ENCODE measurements around the gene SPATA3.

SPATA3 gene

GRCh38 chr2:230951396-230951795, 44.5 kb upstream of the SPATA3 start:
- DNase-seq (ENCODE audit: low read depth) = no peak
- TF ChIP-seq CTCF (IDR thresholded peaks at IDR 0.05; ENCODE audit: insufficient read depth, low read depth, low read length, missing control alignments) = no peak
- H3K4me3 ChIP-seq (ENCODE audit: low read length) = no peak overlapping the region

GRCh38 chr2:230952226-230952956, 43.5 kb upstream of the SPATA3 start:
- no peak for TF ChIP-seq CTCF (IDR thresholded peaks at IDR 0.05; ENCODE audit: insufficient read depth, low read depth, low read length, missing control alignments)

GRCh38 chr2:230953845-230954244, 42.1 kb upstream of the SPATA3 start:
- no peak for DNase-seq (ENCODE audit: low read depth)
- H3K4me3 ChIP-seq (ENCODE audit: low read length) = no peak overlapping the region
- no peak for TF ChIP-seq CTCF (IDR thresholded peaks at IDR 0.05; ENCODE audit: insufficient read depth, low read depth, low read length, missing control alignments)

More at GRCh38 chr2:230952226-230952956, 43.5 kb upstream of the SPATA3 start:
- DNase-seq (ENCODE audit: low read depth) = no peak
- H3K4me3 ChIP-seq (ENCODE audit: low read length) = no peak overlapping the region

- H3K4me3 ChIP-seq (ENCODE audit: low read length) = no peak overlapping the region
- TF ChIP-seq CTCF (IDR thresholded peaks at IDR 0.05; ENCODE audit: insufficient read depth, low read depth, low read length, missing control alignments) = no peak
- DNase-seq (ENCODE audit: low read depth) = no peak
Observed at GRCh38 chr2:230954746-230955145, 41.2 kb upstream of the SPATA3 start.

DNA sequence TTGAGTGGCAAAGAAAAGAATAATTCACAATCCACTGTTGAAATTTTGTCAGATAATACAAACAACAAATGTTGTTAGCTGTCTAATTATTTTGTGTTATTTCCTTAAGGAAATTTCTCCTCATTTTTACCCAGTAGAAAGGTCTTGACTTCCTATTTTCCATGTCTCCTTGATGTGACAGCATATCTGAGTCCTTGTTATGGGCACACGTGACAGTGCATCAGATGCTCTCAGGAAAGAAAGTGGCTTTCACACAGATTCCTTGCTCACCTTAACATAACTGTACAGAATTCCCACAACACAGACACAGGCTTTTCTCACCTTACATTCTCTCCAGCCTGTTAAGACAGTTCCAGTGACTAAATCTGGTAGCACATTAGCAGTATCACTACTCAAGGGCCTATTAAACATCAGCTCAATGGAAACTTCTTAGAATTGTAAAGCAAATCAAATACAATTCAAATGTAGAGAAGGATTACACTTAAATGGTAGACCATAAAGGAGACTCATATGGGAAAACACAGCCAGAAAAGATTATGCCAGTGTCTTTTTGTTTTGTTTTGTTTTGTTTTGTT, 40.7 kb upstream of the SPATA3 start:
- TF ChIP-seq CTCF (IDR thresholded peaks at IDR 0.05; ENCODE audit: insufficient read depth, low read depth, low read length, missing control alignments) = no peak
- no peak for DNase-seq (ENCODE audit: low read depth)
- H3K4me3 ChIP-seq (ENCODE audit: low read length) = no peak overlapping the region

DNA sequence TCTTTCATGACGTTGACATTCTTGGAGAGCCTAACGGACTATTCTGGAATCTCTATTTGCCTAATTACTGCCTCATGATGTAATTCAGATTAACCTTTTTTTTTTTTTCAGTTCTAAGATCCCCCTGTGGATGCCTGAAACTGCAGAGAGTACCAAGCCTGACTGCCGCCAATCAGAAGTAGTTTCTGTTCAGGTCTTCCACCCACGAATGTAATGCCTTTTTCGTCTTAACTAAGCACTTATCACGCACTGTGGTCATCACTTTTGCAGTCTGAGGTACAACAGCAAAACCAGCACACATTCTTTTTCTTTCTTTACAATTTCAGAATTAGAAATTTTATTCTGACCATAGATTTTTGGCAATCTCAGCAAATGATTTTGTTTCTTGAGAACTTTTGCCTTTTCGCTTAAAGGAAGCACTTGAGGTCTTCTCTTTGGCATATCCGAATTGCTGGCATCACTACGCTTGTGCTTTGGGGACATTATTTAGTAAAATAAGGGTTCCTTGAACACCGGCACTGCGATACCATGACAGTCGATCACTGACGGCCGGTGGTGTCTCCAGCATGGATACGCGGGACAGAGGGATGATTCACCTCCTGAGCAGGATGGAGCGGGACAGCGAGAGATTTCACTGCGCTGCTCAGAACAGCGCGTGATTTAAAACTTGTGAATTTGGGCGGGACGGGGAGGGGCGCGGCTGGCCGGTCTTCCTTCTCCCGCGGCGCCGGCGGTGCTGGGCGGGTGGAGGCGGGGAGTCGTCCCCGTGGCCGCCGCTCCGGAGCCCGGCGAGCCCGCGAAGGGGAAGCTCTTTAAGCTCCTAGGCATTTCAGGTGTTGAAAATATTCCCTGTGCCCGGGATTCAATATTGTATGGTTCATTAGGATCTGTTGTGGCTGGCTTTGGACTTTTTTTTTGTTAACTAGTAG, 38.8 kb upstream of the SPATA3 start:
- TF ChIP-seq CTCF (IDR thresholded peaks at IDR 0.05; ENCODE audit: insufficient read depth, low read depth, low read length, missing control alignments) = no peak
- H3K4me3 ChIP-seq (ENCODE audit: low read length) = peak overlapping the region; percentile 5
- DNase-seq (ENCODE audit: low read depth) = peak; percentile 66
